ENCODE measurements around the gene ERCC6. TPM values are rescaled to one million over a fixed set of nuclear protein-coding genes. Genes with fewer than 3 reads are reported as not detected.

The ERCC6 gene
- total RNA-seq, 1 donor from 2014 or later, result 33.5 TPM

GRCh38 chr10:49518982-49519578 is 19.8 kb downstream of the ERCC6 start:
- ATAC-seq (peak; percentile 80), DNase-seq (ENCODE audit: low spot score) (no peak)
- intact Hi-C loops (cut with DNase I), result no loop called here

DNA sequence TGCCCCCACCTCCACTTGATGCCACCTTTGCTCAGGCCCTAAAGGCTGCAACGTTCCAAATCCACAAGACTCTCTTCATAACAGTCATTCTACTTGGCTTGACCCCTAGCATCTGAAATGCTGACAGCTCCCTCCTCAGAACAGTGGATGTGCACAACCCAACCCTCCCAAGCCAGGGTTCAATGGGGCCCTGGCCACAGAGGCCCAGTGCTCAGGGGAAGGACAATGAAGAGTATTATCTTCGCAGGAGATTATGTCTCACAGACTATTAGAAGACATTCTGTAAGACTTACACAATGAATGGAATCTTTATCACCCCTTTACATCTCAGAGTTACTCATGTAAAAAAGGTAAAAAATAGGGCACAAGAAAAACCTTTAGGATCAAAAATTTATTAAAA is 20.4 kb downstream of the ERCC6 start:
- ATAC-seq (no peak), DNase-seq (ENCODE audit: low spot score) (no peak)
- intact Hi-C loops (cut with DNase I), result no loop called here

DNA sequence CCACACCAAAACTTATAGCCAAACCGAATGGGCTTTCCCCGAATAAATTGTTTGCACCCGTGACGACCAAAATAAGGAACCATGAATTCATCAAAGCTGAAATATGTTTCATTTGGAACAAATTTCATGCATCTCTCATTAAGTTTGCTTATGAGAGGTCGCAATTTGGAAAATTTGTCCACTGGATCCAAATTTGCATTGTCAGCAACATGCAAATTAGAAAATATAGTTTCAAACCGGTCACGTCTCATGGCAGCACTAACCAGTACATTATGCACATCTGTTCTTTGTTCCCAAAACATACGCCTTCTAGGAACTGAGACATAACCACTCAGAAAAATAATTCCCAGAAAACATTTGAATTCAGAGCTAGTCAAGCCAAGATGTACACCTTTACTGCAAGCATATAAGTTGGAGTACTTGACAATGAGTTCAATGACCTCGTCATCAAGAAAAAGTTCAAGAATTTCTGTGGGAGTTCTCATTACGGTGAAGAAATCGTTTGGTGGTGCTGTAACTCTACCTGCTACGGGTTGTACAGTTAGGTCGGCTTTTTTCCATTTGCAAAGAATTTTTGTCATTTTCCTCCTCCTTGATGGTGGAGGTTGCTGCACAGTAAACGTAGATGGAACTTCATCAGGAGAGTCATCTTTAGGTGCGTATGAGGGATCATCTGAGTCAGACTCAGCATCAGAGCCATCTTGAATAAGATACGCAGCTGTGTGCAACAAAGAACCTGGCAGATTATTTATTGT is 22.5 kb downstream of the ERCC6 start:
- intact Hi-C loops (cut with DNase I), result no loop called here
- DNase-seq (ENCODE audit: low spot score), result no peak
- ATAC-seq, result no peak

DNA sequence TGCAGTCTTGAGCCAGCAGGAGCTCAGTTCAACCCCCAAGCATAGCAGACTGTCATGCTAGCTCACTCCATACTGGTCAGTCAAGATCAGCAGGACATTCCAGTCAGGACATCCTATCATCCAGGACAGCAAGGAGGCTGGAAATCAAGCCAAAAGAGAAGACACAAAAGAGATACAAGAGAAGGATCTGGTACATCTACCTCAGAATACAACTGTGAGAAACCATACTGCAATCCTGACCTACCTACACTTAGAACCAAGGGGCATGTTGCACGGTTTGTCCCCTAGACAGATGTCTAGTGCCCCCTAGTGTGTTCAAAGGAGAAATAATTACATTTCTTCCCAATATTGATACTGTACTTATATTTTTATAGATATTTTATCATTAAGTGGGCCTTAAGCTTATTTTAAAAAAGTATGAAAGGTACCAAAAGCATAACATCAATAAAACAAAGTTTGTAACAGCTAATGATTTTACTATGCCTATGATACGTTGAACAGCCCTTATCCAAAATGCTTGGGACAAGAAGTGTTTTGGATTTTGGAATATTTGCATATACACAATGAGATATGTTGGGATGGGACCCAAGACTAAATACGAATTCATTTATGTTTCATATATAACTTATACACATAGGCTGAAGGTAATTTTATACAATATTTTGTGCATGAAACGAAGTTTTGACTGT is 26.7 kb downstream of the ERCC6 start:
- DNase-seq (ENCODE audit: low spot score) (no peak), ATAC-seq (no peak)
- intact Hi-C loops (cut with DNase I), result no loop called here

- intact Hi-C loops (cut with DNase I), result no loop called here
- ATAC-seq (no peak), DNase-seq (ENCODE audit: low spot score) (no peak)
Measured at GRCh38 chr10:49509771-49510303, 29.1 kb downstream of the ERCC6 start.

DNA sequence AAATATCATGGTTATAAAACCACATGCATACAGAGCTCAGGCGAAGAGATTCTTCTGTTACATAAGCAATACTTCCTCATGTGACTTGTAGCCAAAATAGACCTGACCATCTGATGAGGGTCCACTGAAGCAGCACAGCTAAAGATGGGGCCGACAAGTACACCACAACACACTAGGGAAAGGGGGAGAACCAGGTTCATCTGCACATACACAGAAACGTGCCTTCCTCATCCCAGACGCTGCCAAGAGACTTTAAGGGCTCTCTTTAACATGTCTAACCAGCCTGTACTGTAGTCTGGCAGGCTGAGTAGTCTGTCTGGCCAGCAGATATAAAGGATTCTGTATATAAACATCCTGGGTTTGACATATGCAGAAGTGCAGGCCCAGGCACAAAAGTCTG is 30.3 kb downstream of the ERCC6 start:
- ATAC-seq (no peak), DNase-seq (ENCODE audit: low spot score) (no peak)
- intact Hi-C loops (cut with DNase I), result no loop called here

DNA sequence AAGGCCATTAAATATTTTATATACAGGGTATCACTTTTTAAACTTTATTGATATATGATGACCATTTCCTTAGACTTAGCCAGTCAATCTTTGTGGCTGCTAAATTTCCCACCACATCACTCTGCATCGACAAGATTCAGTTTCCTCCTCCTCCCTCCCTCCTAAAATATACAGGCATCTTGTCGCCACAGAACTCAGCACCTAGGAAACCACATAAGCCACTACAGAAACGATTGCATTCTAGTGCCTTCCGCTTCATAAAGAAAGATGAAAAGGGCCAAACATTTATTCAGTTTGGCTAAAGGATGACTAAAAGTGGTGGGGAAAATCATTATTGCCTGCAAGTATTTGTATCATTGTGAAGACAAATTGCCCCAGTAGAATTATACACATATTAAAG is 30.7 kb downstream of the ERCC6 start:
- no peak for DNase-seq (ENCODE audit: low spot score)
- no peak for ATAC-seq
- intact Hi-C loops (cut with DNase I), result no loop called here

- DNase-seq (ENCODE audit: low spot score), result no peak
- no peak for ATAC-seq
- intact Hi-C loops (cut with DNase I), result no loop called here
Measured at GRCh38 chr10:49505589-49505988, 33.3 kb downstream of the ERCC6 start.

- intact Hi-C loops (cut with DNase I), result no loop called here
- DNase-seq (ENCODE audit: low spot score) (no peak), ATAC-seq (no peak)
Measured at GRCh38 chr10:49505076-49505475, 33.8 kb downstream of the ERCC6 start.

DNA sequence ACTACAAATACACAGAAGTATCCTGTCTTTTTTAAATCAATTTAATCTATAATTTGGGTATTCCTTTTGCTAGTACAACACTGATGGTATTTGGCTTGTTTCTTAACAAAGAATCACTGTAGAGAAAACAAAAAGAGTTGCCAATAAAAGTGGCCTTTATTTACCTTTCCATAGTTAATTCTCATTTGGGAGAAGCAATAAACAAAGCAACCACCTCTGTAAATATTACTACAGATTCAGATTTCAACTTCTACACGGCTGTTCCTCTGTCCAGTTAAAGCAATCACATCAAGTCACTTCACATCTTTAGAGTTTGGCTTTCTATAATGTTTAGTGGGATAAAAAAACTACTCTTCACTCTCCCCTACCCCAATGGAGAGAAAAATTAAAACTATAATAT is 34.4 kb downstream of the ERCC6 start:
- intact Hi-C loops (cut with DNase I), result no loop called here
- DNase-seq (ENCODE audit: low spot score) (no peak), ATAC-seq (no peak)

DNA sequence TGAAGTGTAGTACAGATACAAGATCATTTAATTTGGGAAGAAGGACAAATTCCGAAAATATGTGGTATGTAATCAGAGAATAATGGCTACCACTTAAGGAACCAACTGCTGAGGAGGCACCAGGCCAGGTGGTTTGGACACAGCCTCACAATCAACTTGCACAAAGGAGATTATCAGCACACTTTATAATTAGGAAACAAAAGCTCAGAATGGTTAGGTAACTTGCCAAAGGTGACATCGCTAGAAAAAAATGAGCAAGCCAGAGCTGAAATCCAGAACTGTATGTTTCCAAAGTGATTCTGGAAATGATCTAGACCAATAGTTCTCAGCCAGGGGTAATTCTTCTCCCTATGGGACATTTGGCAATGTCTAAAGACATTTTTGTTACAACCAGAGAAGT is 36.6 kb downstream of the ERCC6 start:
- ATAC-seq (no peak), DNase-seq (ENCODE audit: low spot score) (no peak)
- intact Hi-C loops (cut with DNase I), result no loop called here

- intact Hi-C loops (cut with DNase I), result no loop called here
- no peak for ATAC-seq
Measured at GRCh38 chr10:49500412-49500811, 38.5 kb downstream of the ERCC6 start.

GRCh38 chr10:49499305-49499851 is 39.5 kb downstream of the ERCC6 start:
- no peak for ATAC-seq
- intact Hi-C loops (cut with DNase I), result loop anchor here (5.0 kb wide), 1 partner anchor 758 kb away; no protein-coding TSS in a partner anchor
- DNase-seq (ENCODE audit: low spot score), result no peak

More at GRCh38 chr10:49500412-49500811, 38.5 kb downstream of the ERCC6 start:
- DNase-seq (ENCODE audit: low spot score), result no peak

DNA sequence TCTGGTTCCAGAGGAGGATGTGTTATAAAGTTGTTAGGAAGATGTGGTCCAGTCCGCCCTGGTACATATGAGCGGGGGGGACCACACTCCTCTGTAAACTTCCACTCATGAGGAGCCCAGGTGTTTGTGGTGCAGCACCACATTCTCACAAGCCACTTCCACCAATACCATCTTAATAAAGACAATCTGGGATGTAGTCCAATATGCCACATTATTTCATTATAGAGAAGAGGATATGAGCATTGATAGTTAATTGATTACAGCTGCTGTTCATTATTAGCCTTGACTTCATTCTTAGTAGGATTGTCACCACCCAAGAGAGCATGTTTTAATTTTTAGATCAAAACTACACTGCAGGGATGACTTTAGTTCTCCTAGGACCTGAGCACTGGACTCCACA is 40.5 kb downstream of the ERCC6 start:
- DNase-seq (ENCODE audit: low spot score), result no peak
- intact Hi-C loops (cut with DNase I), result loop anchor here (5.0 kb wide), 1 partner anchor 759 kb away; no protein-coding TSS in a partner anchor
- ATAC-seq, result no peak

GRCh38 chr10:49497358-49497757 is 41.6 kb downstream of the ERCC6 start:
- no peak for ATAC-seq
- no peak for DNase-seq (ENCODE audit: low spot score)
- intact Hi-C loops (cut with DNase I), result loop anchor here (5.0 kb wide), 1 partner anchor 760 kb away; no protein-coding TSS in a partner anchor

DNA sequence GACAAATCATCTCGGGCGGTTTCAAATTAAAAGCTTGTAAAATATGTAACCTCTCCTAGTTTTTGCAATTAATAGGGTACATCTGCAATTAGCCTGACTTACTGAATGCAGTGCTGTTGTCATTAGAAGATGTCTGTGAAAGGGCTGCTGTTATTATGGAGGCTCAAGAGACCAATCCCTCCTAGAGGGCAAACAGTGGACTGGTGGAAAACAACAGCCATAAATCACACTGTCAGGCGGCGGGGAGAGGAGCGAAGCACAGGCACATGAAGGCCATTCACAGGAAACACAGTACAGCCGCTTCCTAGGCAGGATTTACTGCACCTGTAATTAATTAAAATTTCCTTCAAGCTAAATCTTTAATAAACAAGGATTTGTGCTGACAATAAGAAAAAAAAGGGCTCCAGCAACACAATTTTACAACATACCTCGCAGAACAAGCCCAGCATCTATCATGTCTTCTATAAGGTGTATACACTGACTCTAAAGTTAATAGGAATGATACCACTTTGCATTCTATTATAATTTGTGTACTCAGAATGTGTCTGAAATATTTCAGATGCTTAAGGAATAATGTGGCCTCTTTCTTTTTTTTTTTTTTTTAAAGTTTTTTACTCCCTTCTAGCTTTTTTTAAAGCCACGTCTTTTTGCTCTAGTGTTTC is 50.7 kb downstream of the ERCC6 start:
- intact Hi-C loops (cut with DNase I), result no loop called here
- DNase-seq (ENCODE audit: low spot score) (no peak), ATAC-seq (peak; percentile 76)

DNA sequence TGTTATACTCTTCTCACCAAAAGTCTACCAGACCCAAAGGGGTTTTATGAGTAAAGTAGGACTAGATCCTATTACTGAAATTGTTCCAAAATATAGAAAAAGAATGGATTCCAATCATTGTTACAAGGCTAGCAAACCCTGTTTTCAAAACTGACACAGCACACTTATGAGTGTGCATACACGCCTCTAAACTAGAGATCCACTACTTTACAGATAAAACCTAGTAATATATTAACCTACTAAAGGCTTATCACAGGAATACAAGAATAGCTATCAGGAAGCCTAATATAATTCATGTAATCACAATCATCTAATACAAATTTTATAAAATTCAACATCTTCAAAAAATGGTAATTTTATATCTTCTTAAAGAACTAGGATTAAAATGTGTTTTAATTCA is 52.2 kb downstream of the ERCC6 start:
- DNase-seq (ENCODE audit: low spot score), result no peak
- intact Hi-C loops (cut with DNase I), result no loop called here
- ATAC-seq, result no peak

- DNase-seq (ENCODE audit: low spot score) (no peak), ATAC-seq (no peak)
- intact Hi-C loops (cut with DNase I), result no loop called here
Measured at GRCh38 chr10:49486009-49486408, 52.9 kb downstream of the ERCC6 start.

Data from sciatic nerve (tissue), 2 donors.